ENCODE results near the gene H6PD.

DNA sequence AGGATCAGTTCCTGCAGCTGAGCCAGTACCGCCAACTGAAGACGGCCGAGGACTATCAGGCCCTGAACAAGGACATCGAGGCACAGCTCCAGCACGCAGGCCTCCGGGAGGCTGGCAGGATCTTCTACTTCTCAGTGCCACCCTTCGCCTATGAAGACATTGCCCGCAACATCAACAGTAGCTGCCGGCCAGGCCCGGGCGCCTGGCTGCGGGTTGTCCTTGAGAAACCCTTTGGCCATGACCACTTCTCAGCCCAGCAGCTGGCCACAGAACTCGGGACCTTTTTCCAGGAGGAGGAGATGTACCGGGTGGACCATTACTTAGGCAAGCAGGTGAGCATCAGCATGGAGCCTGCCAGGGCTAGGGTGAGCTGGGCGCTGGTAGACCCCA, 10.7 kb downstream of the H6PD start:
- TF ChIP-seq POLR2A (IDR thresholded peaks at IDR 0.05), result peak; percentile 9 to 35
- TF ChIP-seq, protein P1, sequence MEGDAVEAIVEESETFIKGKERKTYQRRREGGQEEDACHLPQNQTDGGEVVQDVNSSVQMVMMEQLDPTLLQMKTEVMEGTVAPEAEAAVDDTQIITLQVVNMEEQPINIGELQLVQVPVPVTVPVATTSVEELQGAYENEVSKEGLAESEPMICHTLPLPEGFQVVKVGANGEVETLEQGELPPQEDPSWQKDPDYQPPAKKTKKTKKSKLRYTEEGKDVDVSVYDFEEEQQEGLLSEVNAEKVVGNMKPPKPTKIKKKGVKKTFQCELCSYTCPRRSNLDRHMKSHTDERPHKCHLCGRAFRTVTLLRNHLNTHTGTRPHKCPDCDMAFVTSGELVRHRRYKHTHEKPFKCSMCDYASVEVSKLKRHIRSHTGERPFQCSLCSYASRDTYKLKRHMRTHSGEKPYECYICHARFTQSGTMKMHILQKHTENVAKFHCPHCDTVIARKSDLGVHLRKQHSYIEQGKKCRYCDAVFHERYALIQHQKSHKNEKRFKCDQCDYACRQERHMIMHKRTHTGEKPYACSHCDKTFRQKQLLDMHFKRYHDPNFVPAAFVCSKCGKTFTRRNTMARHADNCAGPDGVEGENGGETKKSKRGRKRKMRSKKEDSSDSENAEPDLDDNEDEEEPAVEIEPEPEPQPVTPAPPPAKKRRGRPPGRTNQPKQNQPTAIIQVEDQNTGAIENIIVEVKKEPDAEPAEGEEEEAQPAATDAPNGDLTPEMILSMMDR (IDR thresholded peaks at IDR 0.05 in 4 of 5, conservative IDR thresholded peaks at IDR 0.05 in 1 of 5), result no peak

Measured in gastrocnemius medialis (tissue), 4 donors.